Ishikawa (cell line): ENCODE data around the gene EPB41.

Experiments used
- CEBPB ChIP-seq: IDR thresholded peaks from 2 replicates; pipeline ENCODE4 v1.6.1; 2012
- CREB1 ChIP-seq: IDR thresholded peaks from 2 replicates; pipeline ENCODE4 v1.6.1; 2012; ENCODE audit warnings: low read depth
- EGR1 ChIP-seq: IDR thresholded peaks from 2 replicates; pipeline ENCODE4 v1.6.1; 2012
- EP300 ChIP-seq: IDR thresholded peaks from 2 replicates; pipeline ENCODE4 v1.6.1; 2012; ENCODE audit warnings: borderline replicate concordance
- FOXM1 ChIP-seq: IDR thresholded peaks from 2 replicates; pipeline ENCODE4 v1.6.1; 2012; ENCODE audit warnings: low read depth, borderline replicate concordance
- MAX ChIP-seq: IDR thresholded peaks from 2 replicates; pipeline ENCODE4 v1.6.1; 2012
- NFIC ChIP-seq: IDR thresholded peaks from 2 replicates; pipeline ENCODE4 v1.6.1; 2012
- RAD21 ChIP-seq: IDR thresholded peaks from 2 replicates; pipeline ENCODE4 v1.6.1; 2012; ENCODE audit warnings: low read depth
- REST ChIP-seq: IDR thresholded peaks from 2 replicates; pipeline ENCODE4 v1.6.1; 2012; ENCODE audit warnings: low read depth, mild to moderate bottlenecking
- TAF1 ChIP-seq: IDR thresholded peaks from 2 replicates; pipeline ENCODE4 v1.6.1; 2012; ENCODE audit warnings: low read depth, mild to moderate bottlenecking
- TEAD4 ChIP-seq: IDR thresholded peaks from 2 replicates; pipeline ENCODE4 v1.6.1; 2012
- USF1 ChIP-seq: IDR thresholded peaks from 2 replicates; pipeline ENCODE4 v1.6.1; 2012
- YY1 ChIP-seq: IDR thresholded peaks from 2 replicates; pipeline ENCODE4 v1.6.1; 2012; ENCODE audit warnings: low read depth
- ZBTB7A ChIP-seq: IDR thresholded peaks from 2 replicates; pipeline ENCODE4 v1.6.1; 2012; ENCODE audit warnings: low read depth

- TF ChIP-seq EP300: no peak
- no peak for TF ChIP-seq TEAD4
- no peak for TF ChIP-seq TAF1
- TF ChIP-seq USF1: no peak
- no peak for TF ChIP-seq CEBPB
- TF ChIP-seq FOXM1: no peak
- no peak for TF ChIP-seq REST
- TF ChIP-seq RAD21: no peak
- TF ChIP-seq NFIC: no peak
- no peak for TF ChIP-seq CREB1
- no peak for TF ChIP-seq YY1
- no peak for TF ChIP-seq MAX
- no peak for TF ChIP-seq ZBTB7A
- no peak for TF ChIP-seq EGR1
Measured at GRCh38 chr1:29043274-29043965, 129.1 kb downstream of the EPB41 start.
